H1 (cell line): ENCODE measurements around the gene UGGT1. TPM values are rescaled to one million over a fixed set of nuclear protein-coding genes. Genes with fewer than 3 reads are reported as not detected.

Source experiments
- CTCF ChIA-PET: fragments of 300-600 bp; sonication (Branson Sonifier 250); formaldehyde crosslinking; loops from one replicate; lab custom pipeline; 2021; ENCODE audit not compliant: partially characterized antibody; lab: Charles Lee
- POLR2A ChIA-PET: fragments of 300-600 bp; sonication (Branson Sonifier 250); formaldehyde crosslinking; loops from one replicate; lab custom pipeline; 2021; ENCODE audit warnings: inconsistent platforms; ENCODE audit not compliant: partially characterized antibody; lab: Charles Lee
- DNase-seq, 2 experiments: peaks; one replicate each; pipeline versions ENCODE4 v3.0.0 to v3.0.0-alpha.2; 2010 to 2022; ENCODE audit warnings: low spot score in 2 of 2, low read depth in 1 of 2, mixed read lengths in 1 of 2
- FAIRE-seq: peaks from 2 replicates; lab custom pipeline; 2011; peaks lifted over from hg19 to GRCh38; lab: Jason Lieb, UNC
- H2AFZ ChIP-seq: 2 replicates; pipeline ENCODE4 v1.8.1; 2012; ENCODE audit warnings: low read length, inconsistent platforms
- H2AK5ac ChIP-seq: 2 replicates; pipeline ENCODE4 v1.6.1; 2013; ENCODE audit warnings: low read depth, low read length
- H2BK120ac ChIP-seq: replicated peaks from 2 replicates; pipeline ENCODE3; 2013; ENCODE audit warnings: low read depth, low read length, inconsistent platforms
- H2BK12ac ChIP-seq: 2 replicates; pipeline ENCODE4 v1.6.1; 2013; ENCODE audit warnings: low read depth, low read length
- H2BK15ac ChIP-seq: 2 replicates; pipeline ENCODE4 v1.6.1; 2013; ENCODE audit warnings: low read length
- H2BK20ac ChIP-seq: 2 replicates; pipeline ENCODE4 v1.6.1; 2013; ENCODE audit warnings: low read length
- H2BK5ac ChIP-seq: 2 replicates; pipeline ENCODE4 v1.6.1; 2013; ENCODE audit warnings: low read depth, low read length
- H3K14ac ChIP-seq: 2 replicates; pipeline ENCODE4 v1.6.1; 2013; ENCODE audit warnings: inconsistent platforms; ENCODE audit not compliant: insufficient read length
- H3K18ac ChIP-seq: 2 replicates; pipeline ENCODE4 v1.6.1; 2013; ENCODE audit warnings: low read length; ENCODE audit errors: extremely low read depth
- H3K23ac ChIP-seq: 2 replicates; pipeline ENCODE4 v1.6.1; 2013; ENCODE audit warnings: inconsistent platforms; ENCODE audit not compliant: insufficient read length
- H3K23me2 ChIP-seq: 2 replicates; pipeline ENCODE4 v1.6.1; 2013; ENCODE audit warnings: low read depth, low read length
- H3K27ac ChIP-seq: 2 replicates; pipeline ENCODE4 v1.6.1; 2011; ENCODE audit warnings: low read depth, low read length, inconsistent platforms
- H3K27me3 ChIP-seq, 4 experiments: replicated peaks in 1 of 4; 1 replicate in 1 of 4; 2 replicates in 3 of 4; pipeline versions ENCODE4 v1.6.1 to v1.8.1; 2011 to 2013; ENCODE audit warnings: low read length in 3 of 4, mild to moderate bottlenecking in 3 of 4, inconsistent platforms in 2 of 4, mixed read lengths in 2 of 4, moderate library complexity in 1 of 4; ENCODE audit not compliant: control insufficient read depth in 3 of 4, insufficient read depth in 3 of 4; ENCODE audit errors: extremely low read depth in 1 of 4
- H3K36me3 ChIP-seq, 4 experiments: 2 replicates each; pipeline versions ENCODE4 v1.6.1 to v1.8.1; 2011 to 2013; ENCODE audit warnings: mild to moderate bottlenecking in 4 of 4, low read length in 3 of 4, moderate library complexity in 2 of 4, control low read depth in 1 of 4, inconsistent platforms in 1 of 4; ENCODE audit not compliant: insufficient read depth in 4 of 4, control insufficient read depth in 2 of 4
- H3K4ac ChIP-seq: replicated peaks from 2 replicates; pipeline ENCODE3; 2013; ENCODE audit warnings: low read length, low read depth, mixed read lengths, inconsistent platforms; ENCODE audit not compliant: insufficient read length
- H3K4me1 ChIP-seq, 4 experiments: replicated peaks in 1 of 4; 1 replicate in 1 of 4; 2 replicates in 3 of 4; pipeline versions ENCODE4 v1.6.1 to v1.8.1; 2011 to 2013; ENCODE audit warnings: low read length in 3 of 4, inconsistent platforms in 2 of 4, mixed read lengths in 1 of 4; ENCODE audit not compliant: insufficient read depth in 4 of 4, control insufficient read depth in 3 of 4
- H3K4me2 ChIP-seq, 2 experiments: 2 replicates each; pipeline versions ENCODE4 v1.6.1 to v1.8.1; 2011 to 2013; ENCODE audit warnings: low read depth in 2 of 2, low read length in 2 of 2, control low read depth in 1 of 2, inconsistent platforms in 1 of 2, mild to moderate bottlenecking in 1 of 2; ENCODE audit not compliant: insufficient read depth in 1 of 2
- H3K4me3 ChIP-seq, 4 experiments: fragments of 200-600, 300-600 bp in 1 of 4; sonication (generic), shearing (Covaris generic), sonication (Bioruptor Twin) in 1 of 4; 2 replicates each; pipeline versions ENCODE4 v1.5.1 to v1.8.1; 2011 to 2016; ENCODE audit warnings: low read length in 4 of 4, low read depth in 3 of 4, control low read depth in 2 of 4, inconsistent platforms in 2 of 4, mild to moderate bottlenecking in 2 of 4, mixed read lengths in 1 of 4, moderate library complexity in 1 of 4; ENCODE audit not compliant: insufficient read depth in 2 of 4; ENCODE audit errors: extremely low read depth in 1 of 4
- H3K56ac ChIP-seq: replicated peaks from 2 replicates; pipeline ENCODE3; 2013; ENCODE audit warnings: low read depth, mild to moderate bottlenecking, mixed read lengths, low read length, inconsistent platforms; ENCODE audit not compliant: insufficient read length
- H3K79me1 ChIP-seq: 2 replicates; pipeline ENCODE4 v1.6.1; 2013; ENCODE audit warnings: low read depth, low read length, control low read depth
- H3K79me2 ChIP-seq, 2 experiments: 2 replicates each; pipeline versions ENCODE4 v1.6.1 to v1.8.1; 2012 to 2013; ENCODE audit warnings: low read length in 2 of 2, mild to moderate bottlenecking in 2 of 2, inconsistent platforms in 1 of 2; ENCODE audit not compliant: insufficient read depth in 2 of 2, control insufficient read depth in 1 of 2
- H3K9ac ChIP-seq, 4 experiments: replicated peaks in 1 of 4; 1 replicate in 1 of 4; 2 replicates in 3 of 4; pipeline versions ENCODE4 v1.6.1 to v1.8.1; 2011 to 2013; ENCODE audit warnings: low read depth in 3 of 4, low read length in 3 of 4, control low read depth in 2 of 4, mild to moderate bottlenecking in 2 of 4, moderate library complexity in 2 of 4, inconsistent platforms in 1 of 4; ENCODE audit errors: extremely low read depth in 1 of 4
- H3K9me3 ChIP-seq, 2 experiments: 2 replicates each; pipeline versions ENCODE4 v1.6.1 to v1.8.1; 2012 to 2013; ENCODE audit warnings: mild to moderate bottlenecking in 2 of 2, moderate library complexity in 2 of 2, control low read depth in 1 of 2, inconsistent platforms in 1 of 2, low read depth in 1 of 2, low read length in 1 of 2, mixed read lengths in 1 of 2; ENCODE audit not compliant: insufficient read depth in 2 of 2
- H4K20me1 ChIP-seq, 2 experiments: replicated peaks in 1 of 2; 2 replicates each; pipeline versions ENCODE3 to v1.8.1; 2011 to 2013; ENCODE audit warnings: inconsistent platforms in 2 of 2, low read length in 2 of 2, mild to moderate bottlenecking in 1 of 2; ENCODE audit not compliant: insufficient read depth in 2 of 2, control insufficient read depth in 1 of 2
- H4K5ac ChIP-seq: 2 replicates; pipeline ENCODE4 v1.6.1; 2013; ENCODE audit warnings: low read length, low read depth, mixed read lengths, inconsistent platforms; ENCODE audit not compliant: insufficient read length
- H4K8ac ChIP-seq: 2 replicates; pipeline ENCODE4 v1.8.0; 2013; ENCODE audit warnings: mild to moderate bottlenecking, moderate library complexity, low read length, inconsistent platforms; ENCODE audit not compliant: insufficient read depth; ENCODE audit errors: extremely low read depth
- H4K91ac ChIP-seq: replicated peaks from 2 replicates; pipeline ENCODE3; 2013; ENCODE audit warnings: low read length, mixed read lengths, inconsistent platforms; ENCODE audit not compliant: insufficient read length
- KDM1A ChIP-seq: fragments of 200-600, 300-600 bp; sonication (generic); IDR thresholded peaks from 2 replicates; pipeline ENCODE4 v1.7.1; 2016; ENCODE audit warnings: mild to moderate bottlenecking, low read length, borderline replicate concordance
- POLR2A ChIP-seq, 2 experiments: IDR thresholded peaks; 1 replicate in 1 of 2; 2 replicates in 1 of 2; pipeline ENCODE4 v1.6.1; 2011; ENCODE audit warnings: low read depth in 2 of 2, low read length in 2 of 2, mild to moderate bottlenecking in 2 of 2; ENCODE audit errors: control extremely low read depth in 1 of 2
- SIRT6 ChIP-seq: IDR thresholded peaks from one replicate; pipeline ENCODE4 v1.7.1; 2012; ENCODE audit warnings: low read length, inconsistent platforms
- SIX5 ChIP-seq: IDR thresholded peaks from 2 replicates; pipeline ENCODE4 v1.6.1; 2011; ENCODE audit warnings: mild to moderate bottlenecking, low read depth, low read length
- SP1 ChIP-seq: IDR thresholded peaks from 2 replicates; pipeline ENCODE4 v1.6.1; 2011; ENCODE audit warnings: low read depth, low read length
- TAF1 ChIP-seq: IDR thresholded peaks from 2 replicates; pipeline ENCODE4 v1.6.1; 2011; ENCODE audit warnings: mild to moderate bottlenecking, low read depth, low read length
- WGBS, 2 experiments: shearing (Covaris generic) in 1 of 2; methylation state at CpG; one replicate each; pipeline versions ENCODE4 v1.1.6 to v1.1.7; 2013 to 2015; ENCODE audit warnings: low lambda C conversion rate in 2 of 2, mixed read lengths in 2 of 2, inconsistent platforms in 1 of 2, low coverage in 1 of 2, missing lambda C conversion rate in 1 of 2; ENCODE audit not compliant: insufficient replicate concordance in 2 of 2, insufficient coverage in 1 of 2, insufficient read length in 1 of 2; ENCODE audit errors: extremely low coverage in 1 of 2, missing lambda C conversion rate in 1 of 2; 5-methylcytosine and 5-hydroxymethylcytosine counted together
- polyA plus RNA-seq, 7 experiments: library from polyadenylated mRNA; depleted of rRNA in 3 of 7; stranded (reverse) in 5 of 7; unstranded in 2 of 7; fragments of >200 nt in 5 of 7; fragments of 200-250 nt in 2 of 7; gene quantifications; 1 replicate in 5 of 7; 2 replicates in 1 of 7; 4 replicates in 1 of 7; pipeline versions ENCODE4 v1.2.1 to v1.2.3, GENCODE V29; 2011 to 2013; ENCODE audit warnings: missing spikeins in 2 of 7, mixed read lengths in 2 of 7
- total RNA-seq: library from RNA; stranded (reverse); fragmentation: NEBNext Ultra II Directional; extraction: Animal tissue kit (Norgen Biotek cat#: 25700); gene quantifications from 2 replicates; pipeline ENCODE4 v1.2.1, GENCODE V29; 2021
- TF ChIP-seq, protein P1 (sequence below), 3 experiments: IDR thresholded peaks; 1 replicate in 2 of 3; 2 replicates in 1 of 3; pipeline versions ENCODE4 v1.5.1 to v1.6.1; 2011; ENCODE audit warnings: low read length in 3 of 3, mild to moderate bottlenecking in 3 of 3, inconsistent platforms in 2 of 3, low read depth in 1 of 3, moderate library complexity in 1 of 3; ENCODE audit not compliant: insufficient read depth in 1 of 3; ENCODE audit errors: control extremely low read depth in 1 of 3

Gene UGGT1
- total and polyA plus RNA-seq, 2 of the 8 experiments (the other 6 are each of a cell fraction or from before 2014, with no cell fraction given), result 14.9 to 57.3 TPM

DNA sequence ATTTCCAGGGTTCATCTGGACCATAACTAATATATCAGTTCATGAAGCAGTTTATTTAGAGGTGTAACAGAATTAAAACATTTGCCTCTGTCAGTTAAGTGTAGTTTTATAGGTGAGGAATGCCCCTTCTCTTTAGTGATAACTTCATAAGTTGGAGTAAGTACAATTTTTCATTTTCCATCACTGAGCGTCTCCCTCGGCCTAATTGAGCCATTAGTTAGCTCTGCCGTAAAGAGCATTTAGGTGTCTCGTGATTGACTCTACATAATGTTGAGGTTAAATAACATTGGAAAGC, 88.4 kb downstream of the UGGT1 start:
- DNase-seq (no peak), FAIRE-seq (no peak)
- H3K23me2 ChIP-seq, result no peaks in the 10 kb centered on the region
- H3K23ac ChIP-seq, result no peak overlapping the region
- no peak overlapping the region for H3K18ac ChIP-seq
- POLR2A ChIA-PET, result no interaction called here
- no peaks in the 10 kb centered on the region for H4K20me1 ChIP-seq
- H3K4me3 ChIP-seq, result no peak overlapping the region
- H3K36me3 ChIP-seq, result peaks cover 11 to 75% (median 54%) of the 10 kb centered on the region in 4 experiments
- H2BK15ac ChIP-seq, result no peak overlapping the region
- H2AFZ ChIP-seq, result no peak overlapping the region
- H2AK5ac ChIP-seq, result no peak overlapping the region
- no peaks in the 10 kb centered on the region for H3K79me1 ChIP-seq
- no peak overlapping the region for H3K9ac ChIP-seq
- no peak overlapping the region for H2BK20ac ChIP-seq
- no peak overlapping the region for H3K14ac ChIP-seq
- no peaks in the 10 kb centered on the region for H3K4me1 ChIP-seq
- no peaks in the 10 kb centered on the region for H3K27me3 ChIP-seq
- no peak overlapping the region for H3K56ac ChIP-seq
- no peak overlapping the region for H2BK5ac ChIP-seq
- TF ChIP-seq TAF1, result no peak
- TF ChIP-seq, protein P1, sequence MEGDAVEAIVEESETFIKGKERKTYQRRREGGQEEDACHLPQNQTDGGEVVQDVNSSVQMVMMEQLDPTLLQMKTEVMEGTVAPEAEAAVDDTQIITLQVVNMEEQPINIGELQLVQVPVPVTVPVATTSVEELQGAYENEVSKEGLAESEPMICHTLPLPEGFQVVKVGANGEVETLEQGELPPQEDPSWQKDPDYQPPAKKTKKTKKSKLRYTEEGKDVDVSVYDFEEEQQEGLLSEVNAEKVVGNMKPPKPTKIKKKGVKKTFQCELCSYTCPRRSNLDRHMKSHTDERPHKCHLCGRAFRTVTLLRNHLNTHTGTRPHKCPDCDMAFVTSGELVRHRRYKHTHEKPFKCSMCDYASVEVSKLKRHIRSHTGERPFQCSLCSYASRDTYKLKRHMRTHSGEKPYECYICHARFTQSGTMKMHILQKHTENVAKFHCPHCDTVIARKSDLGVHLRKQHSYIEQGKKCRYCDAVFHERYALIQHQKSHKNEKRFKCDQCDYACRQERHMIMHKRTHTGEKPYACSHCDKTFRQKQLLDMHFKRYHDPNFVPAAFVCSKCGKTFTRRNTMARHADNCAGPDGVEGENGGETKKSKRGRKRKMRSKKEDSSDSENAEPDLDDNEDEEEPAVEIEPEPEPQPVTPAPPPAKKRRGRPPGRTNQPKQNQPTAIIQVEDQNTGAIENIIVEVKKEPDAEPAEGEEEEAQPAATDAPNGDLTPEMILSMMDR (IDR thresholded peaks at IDR 0.05; ENCODE audit: control extremely low read depth in 1 of 3, insufficient read depth in 1 of 3, low read depth in 1 of 3, low read length in 3 of 3), result no peak
- TF ChIP-seq KDM1A, result no peak
- no peak for TF ChIP-seq SP1
- TF ChIP-seq SIRT6, result no peak
- TF ChIP-seq SIX5, result no peak
- no peak for TF ChIP-seq POLR2A (IDR thresholded peaks at IDR 0.05; ENCODE audit: control extremely low read depth in 1 of 2, low read depth in 2 of 2, low read length in 2 of 2)
- 91% methylated on average over 4 of the region's 4 CpGs; no CpG with 5 or more reads in 1 of the 2 experiments for WGBS, 2 experiments
- no peaks in the 10 kb centered on the region for H3K79me2 ChIP-seq
- no peak overlapping the region for H3K4ac ChIP-seq
- no peak overlapping the region for H3K27ac ChIP-seq
- CTCF ChIA-PET, result interaction anchor here (0.6 to 2.0 kb wide), 14 partner anchors 10 to 1010 kb away, joined by 3 to 7 read pairs (median 3); no protein-coding TSS in a partner anchor
- H2BK12ac ChIP-seq, result no peak overlapping the region
- H4K91ac ChIP-seq, result no peak overlapping the region
- H3K4me2 ChIP-seq, result no peak overlapping the region
- H2BK120ac ChIP-seq, result no peak overlapping the region
- no peaks in the 10 kb centered on the region for H3K9me3 ChIP-seq
- no peak overlapping the region for H4K8ac ChIP-seq
- no peak overlapping the region for H4K5ac ChIP-seq
